DND-41 (cell line): ENCODE measurements around the gene ARHGAP22.

Experiments used
- ATAC-seq: fragments of 200-7000 bp; cut with Tn5 transposase; 3 replicates; pipeline ENCODE4 v1.9.1; 2021; ENCODE audit warnings: low read depth; ENCODE audit not compliant: insufficient read depth
- DNase-seq: peaks from one replicate; pipeline ENCODE4 v3.0.0-alpha.2; 2020
- H2AFZ ChIP-seq: 2 replicates; pipeline ENCODE4 v1.6.0; 2012; ENCODE audit warnings: low read depth, low read length
- H3K27ac ChIP-seq: 2 replicates; pipeline ENCODE4 v1.5.1; 2012; ENCODE audit warnings: low read length, inconsistent platforms
- H3K27me3 ChIP-seq: fragments of 200-600 bp; sonication (generic); 2 replicates; pipeline ENCODE4 v1.6.0; 2012; ENCODE audit warnings: low read length, mild to moderate bottlenecking, inconsistent platforms; ENCODE audit not compliant: insufficient read depth, poor library complexity
- H3K36me3 ChIP-seq: 2 replicates; pipeline ENCODE4 v1.5.1; 2012; ENCODE audit warnings: low read length, inconsistent platforms; ENCODE audit not compliant: insufficient read depth
- H3K4me1 ChIP-seq: 2 replicates; pipeline ENCODE4 v1.5.1; 2012; ENCODE audit warnings: mild to moderate bottlenecking, low read length; ENCODE audit not compliant: insufficient read depth
- H3K4me2 ChIP-seq: 2 replicates; pipeline ENCODE4 v1.6.0; 2012; ENCODE audit warnings: mild to moderate bottlenecking, moderate library complexity, low read length, inconsistent platforms; ENCODE audit not compliant: insufficient read depth
- H3K4me3 ChIP-seq, 2 experiments: fragments of 200-600 bp in 1 of 2; shearing (Covaris generic) in 1 of 2; 2 replicates each; pipeline ENCODE4 v1.5.1; 2012 to 2016; ENCODE audit warnings: inconsistent platforms in 2 of 2, low read length in 2 of 2, mild to moderate bottlenecking in 2 of 2, low read depth in 1 of 2, moderate library complexity in 1 of 2
- H3K79me2 ChIP-seq: 2 replicates; pipeline ENCODE4 v1.6.0; 2012; ENCODE audit warnings: low read length, inconsistent platforms; ENCODE audit not compliant: insufficient read depth
- H3K9ac ChIP-seq: 2 replicates; pipeline ENCODE4 v1.6.0; 2012; ENCODE audit warnings: low read depth, mild to moderate bottlenecking, inconsistent platforms, low read length, moderate library complexity
- H3K9me3 ChIP-seq: 2 replicates; pipeline ENCODE4 v1.5.1; 2012; ENCODE audit warnings: low read length, moderate library complexity, mild to moderate bottlenecking, inconsistent platforms; ENCODE audit not compliant: insufficient read depth, severe bottlenecking
- H4K20me1 ChIP-seq: 2 replicates; pipeline ENCODE4 v1.6.0; 2012; ENCODE audit warnings: low read length; ENCODE audit not compliant: insufficient read depth
- CTCF ChIP-seq: IDR thresholded peaks from 2 replicates; pipeline ENCODE4 v1.5.1; 2012; ENCODE audit warnings: borderline replicate concordance, low read length, moderate library complexity, mild to moderate bottlenecking; ENCODE audit not compliant: poor library complexity, severe bottlenecking; ENCODE audit errors: extremely low read depth
- EZH2 ChIP-seq: IDR thresholded peaks from 3 replicates; pipeline ENCODE4 v1.6.1; 2012; ENCODE audit warnings: borderline replicate concordance, low read depth, mild to moderate bottlenecking, moderate library complexity, low read length, inconsistent platforms; ENCODE audit not compliant: severe bottlenecking

ARHGAP22 gene

GRCh38 chr10:48503293-48503911 is 101.5 kb downstream of the ARHGAP22 start:
- Histone ChIP-seq H3K9me3 (no peaks in the 10 kb centered on the region), H3K27me3 (no peaks in the 10 kb centered on the region), H3K4me3 (no peak overlapping the region), H3K79me2 (no peaks in the 10 kb centered on the region), H3K4me1 (no peaks in the 10 kb centered on the region), H3K4me2 (no peak overlapping the region), H3K9ac (no peak overlapping the region), H3K36me3 (no peaks in the 10 kb centered on the region), H4K20me1 (no peaks in the 10 kb centered on the region), H3K27ac (no peak overlapping the region), H2AFZ (no peak overlapping the region)
- no peak for ATAC-seq
- DNase-seq = no peak
- TF ChIP-seq CTCF (no peak), EZH2 (no peak)

DNA sequence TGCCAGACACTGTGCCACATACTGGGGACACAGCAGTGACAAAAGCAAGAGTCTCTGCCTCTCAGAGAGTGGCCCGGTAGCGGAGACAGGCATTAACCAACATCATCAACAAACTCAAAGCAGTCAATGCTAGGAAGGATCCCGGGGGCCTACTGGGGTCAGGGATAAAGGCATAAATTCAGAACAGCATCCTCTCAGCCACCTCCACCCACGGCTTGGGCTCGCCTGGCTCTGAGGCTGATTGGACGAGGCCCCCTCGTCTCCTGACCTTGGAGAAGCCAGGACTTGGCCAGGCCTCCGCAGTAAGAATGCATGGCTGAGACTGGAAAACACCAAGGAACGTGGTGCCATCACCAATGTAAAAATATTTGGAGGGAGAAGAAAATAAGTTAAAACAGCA is 102.1 kb downstream of the ARHGAP22 start:
- DNase-seq (no peak), ATAC-seq (no peak)
- Histone ChIP-seq H3K9ac (no peak overlapping the region), H3K27me3 (no peaks in the 10 kb centered on the region), H4K20me1 (no peaks in the 10 kb centered on the region), H3K4me1 (no peaks in the 10 kb centered on the region), H3K36me3 (no peaks in the 10 kb centered on the region), H3K79me2 (no peaks in the 10 kb centered on the region), H3K27ac (no peak overlapping the region), H3K4me2 (no peak overlapping the region), H3K4me3 (no peak overlapping the region), H3K9me3 (no peaks in the 10 kb centered on the region), H2AFZ (no peak overlapping the region)
- TF ChIP-seq CTCF (no peak), EZH2 (no peak)

DNA sequence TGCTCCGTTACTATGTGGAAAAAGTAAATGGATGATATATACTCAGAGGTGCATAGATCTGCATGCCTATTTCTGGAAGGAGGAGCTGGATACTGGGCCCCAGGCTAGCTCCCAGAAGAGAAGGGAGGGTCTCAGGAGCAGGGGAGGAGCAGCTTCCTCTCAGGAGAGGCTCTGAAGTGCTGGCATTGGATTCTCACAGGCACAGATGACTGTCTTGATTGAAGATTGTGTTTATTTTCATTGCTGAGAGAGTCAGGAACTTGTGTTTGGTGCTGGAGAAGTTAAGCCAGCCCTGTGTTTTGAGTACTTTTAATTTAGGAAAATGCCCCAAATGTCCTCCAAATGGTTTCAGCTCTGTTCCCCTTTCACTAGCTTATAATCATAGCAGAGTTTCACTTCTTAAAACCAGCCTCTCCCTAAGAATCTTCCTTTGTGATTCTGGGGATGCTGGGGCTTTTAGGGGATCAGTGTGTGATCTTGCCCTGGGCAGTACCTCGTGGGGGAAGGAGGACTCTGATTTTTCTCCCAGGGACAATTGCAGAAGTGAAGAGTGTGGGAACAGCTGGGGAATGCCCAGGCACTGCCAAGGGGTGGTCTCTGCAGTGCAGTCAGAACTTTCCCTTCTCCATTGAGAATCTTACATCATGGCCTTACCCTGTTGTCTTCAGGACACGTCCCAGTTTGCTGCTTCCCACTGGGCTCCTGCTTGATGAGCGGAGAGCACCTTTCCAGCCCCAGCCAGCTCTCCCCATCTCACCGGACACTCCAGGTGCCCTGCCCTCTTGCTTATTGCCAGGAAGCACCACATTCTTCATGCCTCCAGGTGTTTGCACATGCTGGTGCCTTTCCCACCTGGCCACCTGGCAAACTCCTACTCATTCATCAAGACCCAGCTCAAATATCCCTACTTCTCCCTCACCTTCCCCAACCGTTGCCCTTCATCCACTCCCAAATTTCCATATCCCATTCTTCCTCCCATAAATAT is 102.8 kb downstream of the ARHGAP22 start:
- no peak overlapping the region for H3K9ac ChIP-seq
- H3K4me2 ChIP-seq = no peak overlapping the region
- no peak overlapping the region for H2AFZ ChIP-seq
- ATAC-seq (no peak), DNase-seq (no peak)
- H3K4me3 ChIP-seq = no peak overlapping the region
- H3K79me2 ChIP-seq = no peaks in the 10 kb centered on the region
- no peaks in the 10 kb centered on the region for H3K27me3 ChIP-seq
- H4K20me1 ChIP-seq = no peaks in the 10 kb centered on the region
- H3K9me3 ChIP-seq = no peaks in the 10 kb centered on the region
- TF ChIP-seq CTCF = no peak
- no peak for TF ChIP-seq EZH2
- no peaks in the 10 kb centered on the region for H3K4me1 ChIP-seq
- no peak overlapping the region for H3K27ac ChIP-seq
- no peaks in the 10 kb centered on the region for H3K36me3 ChIP-seq
